Measurements from ENCODE around the gene ZNF785.
"Not testable (repeated sequence)": the region's sequence is repeated elsewhere in the genome, so short reads cannot be mapped to it uniquely, and the experiment has no call there.

The ZNF785 gene

DNA sequence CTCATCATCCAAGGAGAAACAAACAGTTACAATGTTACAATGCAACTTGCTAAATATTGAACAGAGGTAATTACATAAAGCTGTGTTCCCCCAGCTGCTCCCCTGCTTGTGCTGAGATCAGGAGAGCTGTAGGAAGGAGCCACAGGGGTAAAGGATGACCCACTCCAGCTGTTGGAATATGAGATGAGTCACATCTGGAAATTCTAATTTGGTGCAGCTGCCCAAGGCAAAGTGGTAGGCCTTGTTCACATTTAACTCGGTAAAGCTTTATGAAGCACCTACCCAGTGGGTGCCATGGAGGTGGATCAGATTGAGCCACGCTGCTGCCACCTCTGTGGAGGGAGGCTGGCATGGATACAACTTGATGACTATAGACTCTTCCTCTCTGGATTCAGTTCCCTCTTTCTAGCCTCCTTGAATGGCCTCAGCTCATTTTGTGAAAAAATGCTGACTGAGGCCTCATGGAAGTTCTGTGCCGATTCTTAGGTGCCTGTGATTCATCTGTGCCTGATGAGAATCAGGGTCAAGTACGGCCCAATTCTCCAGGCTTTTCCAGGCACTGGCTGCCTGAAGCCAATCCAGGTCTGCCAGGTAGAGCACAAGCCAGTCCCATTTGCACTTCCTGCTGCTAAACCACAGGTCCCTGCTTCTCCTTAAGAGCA is 17.2 kb upstream of the ZNF785 start:
- DNase-seq (ENCODE audit: low read depth, low spot score), result no peak

DNA sequence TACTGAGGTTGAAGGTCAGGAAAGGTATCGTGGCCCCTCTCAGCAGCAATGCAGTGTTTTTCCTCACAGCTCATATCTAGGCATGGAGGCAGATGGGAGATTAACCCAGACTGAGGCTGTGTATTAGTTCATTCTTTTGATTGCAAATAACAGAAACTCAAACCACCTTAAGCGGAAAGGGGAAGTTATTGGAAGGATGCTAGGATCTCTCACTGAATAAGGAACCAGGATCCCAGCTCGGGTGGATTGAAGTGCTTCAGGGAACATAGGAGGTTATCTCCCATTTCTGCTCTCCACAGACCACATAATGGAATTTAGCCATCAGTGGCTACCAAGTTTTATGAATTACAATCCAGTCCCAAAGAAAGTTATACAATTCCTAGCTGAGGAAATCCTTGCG is 16.5 kb upstream of the ZNF785 start:
- no peak for DNase-seq (ENCODE audit: low read depth, low spot score)

DNA sequence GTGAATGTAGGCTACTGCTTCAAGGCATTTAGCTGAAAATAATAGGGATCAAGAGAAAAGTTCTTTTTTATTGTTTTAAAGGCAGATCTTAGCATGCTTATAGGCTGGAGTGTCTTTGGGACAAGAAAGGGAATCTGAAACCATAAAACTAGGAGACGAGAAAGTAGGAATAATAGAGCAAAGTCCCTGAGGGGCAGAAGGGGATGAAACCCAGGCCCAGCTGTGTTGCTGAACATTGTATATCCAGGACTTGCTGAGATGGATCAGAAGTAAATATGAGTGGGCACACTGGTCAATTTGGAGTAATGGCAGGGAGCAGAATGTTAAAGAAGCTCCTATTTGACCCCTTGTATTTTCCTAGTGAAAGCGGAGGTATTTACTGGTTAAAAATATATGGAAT is 15.4 kb upstream of the ZNF785 start:
- no peak for DNase-seq (ENCODE audit: low read depth, low spot score)

DNA sequence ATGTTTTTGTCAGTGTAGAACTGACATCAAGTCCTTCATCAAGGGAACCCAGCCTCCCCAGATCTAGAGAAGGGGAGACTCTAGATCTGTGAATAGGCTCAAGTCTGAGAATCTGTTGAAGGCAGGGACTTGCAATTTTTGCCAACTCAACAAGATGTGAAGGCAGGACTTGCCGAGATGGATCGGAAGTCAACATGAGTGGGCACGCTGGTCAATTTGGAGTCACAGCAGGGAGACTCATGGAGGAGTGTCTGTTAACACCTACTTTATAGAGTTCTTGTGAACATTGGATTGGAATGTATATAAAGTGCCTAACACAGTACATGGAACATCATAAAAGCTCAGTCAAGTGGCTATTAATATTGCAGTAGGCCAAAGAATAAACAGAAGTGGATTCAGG is 14.7 kb upstream of the ZNF785 start:
- no peak for DNase-seq (ENCODE audit: low read depth, low spot score)

DNA sequence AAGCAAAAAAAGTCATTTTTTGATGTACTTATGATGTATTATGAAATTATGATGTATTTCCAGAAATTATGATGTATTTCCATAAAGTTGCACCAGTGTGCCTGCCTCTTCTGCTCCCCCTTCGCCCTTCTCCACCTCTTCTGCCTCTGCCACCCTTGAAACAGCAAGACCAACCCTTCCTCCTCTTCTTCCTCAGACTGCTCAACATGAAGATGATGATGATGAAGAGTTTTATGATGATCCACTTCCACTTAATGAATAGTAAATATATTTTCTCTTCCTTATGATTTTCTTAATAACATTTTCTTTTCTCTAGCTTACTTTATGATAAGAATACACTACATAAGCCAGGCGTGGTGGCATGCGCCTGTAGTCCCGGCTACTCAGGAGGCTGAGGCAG is 7.4 kb upstream of the ZNF785 start:
- DNase-seq (ENCODE audit: low read depth, low spot score), result no peak

DNA sequence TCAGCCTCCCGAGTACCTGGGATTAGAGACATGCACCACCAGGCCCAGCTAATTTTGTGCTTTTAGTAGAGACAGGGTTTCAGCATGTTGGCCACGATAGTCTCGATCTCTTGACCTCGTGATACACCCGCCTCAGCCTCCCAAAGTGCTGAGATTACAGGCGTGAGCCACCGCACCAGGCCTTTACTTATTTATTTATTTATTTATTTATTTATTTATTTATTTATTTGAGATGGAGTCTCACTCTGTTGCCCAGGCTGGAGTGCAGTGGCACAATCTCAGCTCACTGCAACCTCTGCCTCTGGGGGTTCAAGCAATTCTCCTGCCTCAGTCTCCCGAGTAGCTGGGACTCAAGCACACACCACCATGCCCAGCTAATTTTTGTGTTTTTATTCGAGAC is 5.4 kb upstream of the ZNF785 start:
- DNase-seq (ENCODE audit: low read depth, low spot score), result not testable (repeated sequence)

DNA sequence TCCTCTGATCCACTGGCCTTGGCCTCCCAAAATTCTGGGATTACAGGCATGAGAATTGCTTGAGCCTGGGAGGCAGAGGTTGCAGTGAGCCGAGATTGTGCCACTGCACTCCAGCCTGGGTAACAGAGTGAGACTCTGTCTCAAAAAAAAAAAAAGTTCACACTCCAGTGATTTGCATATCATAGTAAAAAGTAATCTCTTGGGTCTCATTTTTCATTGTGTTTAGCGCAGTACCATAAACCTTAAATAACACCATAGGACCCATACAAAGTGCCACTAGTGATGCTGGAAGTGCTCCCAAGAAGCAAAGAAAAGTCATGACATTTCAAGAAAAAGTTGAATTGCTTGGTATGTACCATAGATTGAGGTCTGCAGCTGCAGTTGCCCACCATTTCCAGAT is 4.1 kb upstream of the ZNF785 start:
- DNase-seq (ENCODE audit: low read depth, low spot score), result not testable (repeated sequence)

DNA sequence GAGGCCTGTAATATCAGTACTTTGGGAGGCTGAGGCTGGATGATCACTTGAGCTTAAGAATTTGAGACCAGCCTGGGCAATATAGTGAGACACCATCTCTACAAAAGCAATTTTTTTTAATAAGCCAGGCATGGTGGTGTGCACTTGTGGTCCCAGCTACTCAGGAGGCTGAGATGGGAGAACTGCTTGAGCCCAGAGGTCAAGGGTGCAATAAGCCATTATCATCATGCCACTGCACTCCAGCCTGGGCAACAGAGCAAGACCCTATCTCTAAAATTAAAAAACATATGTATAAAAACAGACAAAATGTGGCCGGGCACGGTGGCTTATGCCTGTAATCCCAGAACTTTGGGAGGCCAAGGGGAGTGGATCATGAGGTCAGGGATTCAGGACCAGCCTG is 3.2 kb upstream of the ZNF785 start:
- no peak for DNase-seq (ENCODE audit: low read depth, low spot score)

DNA sequence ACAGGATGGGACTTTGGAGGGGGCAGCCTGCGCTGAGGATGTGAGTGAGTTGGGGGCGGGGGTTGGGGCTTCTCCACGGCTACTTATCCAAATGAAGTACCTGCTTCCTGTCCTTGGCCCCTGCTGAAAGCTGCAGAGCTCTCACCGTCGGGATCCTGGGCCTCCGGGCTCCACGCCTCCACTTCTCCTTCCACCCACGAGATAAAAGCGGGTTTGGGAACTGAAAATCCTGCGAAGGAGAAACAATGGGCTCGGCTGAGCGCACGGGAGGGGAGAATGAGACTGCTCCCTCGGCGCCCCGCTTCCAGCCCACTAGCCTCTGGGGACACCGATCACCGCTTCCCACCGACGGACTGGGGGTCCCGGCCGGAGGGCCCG is 486 bp downstream of the ZNF785 start:
- no peak for DNase-seq (ENCODE audit: low read depth, low spot score)

DNA sequence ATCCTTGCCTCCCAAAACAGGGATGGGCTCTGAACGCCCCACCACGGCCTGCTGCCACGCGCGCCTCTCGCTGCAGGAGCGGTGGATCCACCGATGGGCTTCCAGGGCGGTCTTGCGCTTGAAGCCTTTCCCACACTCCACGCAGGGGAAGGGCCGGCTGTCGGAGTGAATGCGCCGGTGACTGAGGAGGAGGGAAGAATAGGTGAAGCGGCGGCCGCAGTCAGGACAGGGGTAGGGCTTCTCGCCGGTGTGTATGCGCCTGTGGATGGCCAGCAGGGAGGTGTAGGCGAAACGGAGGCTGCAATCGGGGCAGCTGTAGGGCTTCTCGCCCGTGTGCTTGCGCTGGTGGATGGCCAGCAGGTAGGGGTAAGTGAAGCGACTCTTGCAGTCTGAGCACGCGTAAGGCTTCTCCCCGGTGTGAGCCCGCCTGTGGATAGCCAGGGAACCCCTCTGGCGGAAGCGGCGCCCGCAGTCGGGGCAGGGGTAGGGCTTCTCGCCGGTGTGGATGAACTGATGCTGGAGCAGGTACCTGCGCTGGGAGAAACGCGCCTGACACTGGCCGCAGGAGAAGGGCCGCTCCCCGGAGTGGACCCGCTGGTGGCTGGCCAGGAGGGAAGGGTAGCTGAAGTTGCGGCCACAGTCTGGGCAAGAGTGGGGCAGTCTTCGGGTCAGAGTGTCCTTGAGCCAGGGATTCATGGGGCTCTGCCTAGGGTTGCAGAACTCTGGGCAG is 2.7 kb downstream of the ZNF785 start:
- DNase-seq (ENCODE audit: low read depth, low spot score), result no peak

DNA sequence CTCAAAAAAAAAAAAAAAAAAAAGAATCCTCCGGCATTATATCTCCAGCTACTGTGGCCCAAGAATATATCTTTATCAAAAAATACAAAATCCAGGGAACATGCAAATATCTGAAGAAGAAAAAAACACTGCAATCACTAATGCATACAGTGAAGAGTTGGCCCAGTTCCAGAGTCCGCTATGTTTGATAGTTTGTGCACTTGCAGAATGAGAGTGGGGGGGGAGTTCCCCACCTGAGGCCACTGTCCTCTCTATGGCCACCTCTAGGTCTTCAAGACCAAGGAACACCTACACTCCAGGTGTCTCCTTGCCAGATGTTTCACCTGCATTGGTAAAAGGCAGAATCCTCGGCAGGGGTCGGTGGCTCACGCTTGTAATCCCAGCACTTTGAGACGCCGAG is 4.0 kb downstream of the ZNF785 start:
- no peak for DNase-seq (ENCODE audit: low read depth, low spot score)

DNA sequence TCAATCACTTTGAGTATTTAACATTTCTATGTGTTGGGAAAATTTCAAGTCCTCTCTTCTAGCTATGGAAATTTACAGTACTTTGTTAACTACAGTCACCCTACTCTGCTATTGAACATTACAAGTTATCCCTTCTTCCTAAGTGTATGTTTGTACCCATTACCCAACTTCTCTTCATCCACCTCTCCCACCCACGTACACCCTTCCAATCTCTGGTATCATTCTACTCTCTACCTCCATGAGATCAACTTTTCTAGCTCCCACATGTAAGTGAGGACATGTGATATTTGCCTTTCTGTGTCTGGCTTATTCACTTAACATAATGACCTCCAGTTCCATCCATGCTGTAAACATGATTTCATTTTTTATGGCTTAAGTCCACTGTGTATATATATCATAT is 10.8 kb downstream of the ZNF785 start:
- DNase-seq (ENCODE audit: low read depth, low spot score), result no peak

DNA sequence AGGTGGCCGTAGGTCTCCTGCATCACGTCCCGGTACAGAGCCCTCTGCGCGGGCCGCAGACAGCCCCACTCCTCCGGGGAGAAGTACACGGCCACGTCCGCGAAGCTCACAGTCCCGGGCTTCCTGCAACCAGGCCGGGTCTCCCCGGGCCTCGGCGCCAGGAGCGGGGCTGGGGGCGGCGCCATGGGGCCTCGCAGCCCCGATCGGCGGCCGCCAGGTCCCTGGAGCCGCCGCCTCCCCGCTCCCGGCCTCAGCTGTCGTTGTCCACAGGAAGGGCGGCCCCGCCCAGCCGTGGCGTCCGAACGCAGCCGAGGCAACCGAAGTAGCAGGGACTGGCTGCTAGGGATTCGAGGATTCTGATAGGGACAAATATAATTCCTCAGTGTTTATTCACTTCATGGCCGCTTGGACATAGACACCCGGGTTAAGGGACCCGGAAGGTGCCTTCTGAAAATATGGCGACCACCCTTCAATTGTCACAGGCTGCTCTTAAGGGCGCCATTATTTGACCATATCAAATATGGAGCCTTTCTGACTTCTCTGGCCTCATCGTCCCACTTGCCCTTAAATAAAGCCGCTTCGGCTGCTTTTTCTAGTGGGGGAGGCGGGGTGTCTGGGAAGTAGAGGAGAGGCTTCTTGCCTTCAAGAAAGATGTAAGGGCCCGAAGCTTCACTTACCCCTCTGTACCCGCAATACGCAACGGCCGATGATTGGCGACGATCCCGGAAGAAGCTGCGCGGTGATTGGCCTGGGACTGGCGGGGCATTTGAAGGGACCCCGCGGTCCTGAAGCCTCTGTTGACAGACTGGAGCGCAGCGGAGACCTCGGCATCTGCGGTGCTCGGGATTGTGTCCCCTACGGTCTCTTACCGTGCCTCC is 13.8 kb downstream of the ZNF785 start, which contains the start of gene ZNF688:
Gene ZNF688 (minus strand): TSS at position 270 of the 878 bp plus-strand sequence. CDS start 85 bp downstream, at position 185.
- peak; percentile 92 for DNase-seq (ENCODE audit: low read depth, low spot score)

DNA sequence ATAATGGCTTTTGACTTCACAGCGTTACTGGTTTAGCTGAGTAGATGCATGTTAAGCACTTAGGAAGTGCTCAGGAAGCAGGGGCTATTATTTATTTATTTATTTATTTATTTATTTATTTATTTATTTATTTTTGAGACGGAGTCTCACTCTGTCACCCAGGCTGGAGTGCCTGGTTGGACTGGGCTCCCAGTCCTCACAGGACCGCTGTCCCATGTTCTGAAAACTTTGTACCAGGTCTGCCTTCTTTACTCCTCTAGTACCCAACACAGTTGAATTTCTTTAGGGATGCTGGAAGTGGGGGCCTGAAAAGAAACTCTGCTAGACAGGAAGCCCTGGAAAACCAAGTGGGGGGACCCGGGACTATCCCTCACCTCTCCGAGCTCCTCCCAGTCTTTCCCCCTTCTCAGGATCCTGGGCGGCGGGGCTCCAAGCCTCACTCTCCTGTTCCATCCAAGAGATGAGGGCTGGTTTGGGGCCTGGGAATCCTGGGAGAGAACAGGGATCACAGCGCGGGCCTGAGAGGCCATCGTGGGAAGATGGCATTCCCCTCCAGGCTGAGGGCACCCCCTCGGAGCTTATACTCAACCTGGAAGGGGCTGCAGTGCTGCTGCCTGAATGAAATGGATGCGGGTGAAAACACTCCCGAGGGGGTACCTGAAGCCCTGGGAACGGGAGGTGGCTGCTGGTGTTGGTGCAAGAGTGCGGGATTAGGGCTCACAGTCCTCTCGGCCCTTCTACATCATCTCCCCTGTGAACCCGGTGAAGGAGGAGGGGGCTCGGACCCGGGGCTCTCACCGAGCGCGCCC is 14.7 kb downstream of the ZNF785 start:
- DNase-seq (ENCODE audit: low read depth, low spot score), result no peak

DNA sequence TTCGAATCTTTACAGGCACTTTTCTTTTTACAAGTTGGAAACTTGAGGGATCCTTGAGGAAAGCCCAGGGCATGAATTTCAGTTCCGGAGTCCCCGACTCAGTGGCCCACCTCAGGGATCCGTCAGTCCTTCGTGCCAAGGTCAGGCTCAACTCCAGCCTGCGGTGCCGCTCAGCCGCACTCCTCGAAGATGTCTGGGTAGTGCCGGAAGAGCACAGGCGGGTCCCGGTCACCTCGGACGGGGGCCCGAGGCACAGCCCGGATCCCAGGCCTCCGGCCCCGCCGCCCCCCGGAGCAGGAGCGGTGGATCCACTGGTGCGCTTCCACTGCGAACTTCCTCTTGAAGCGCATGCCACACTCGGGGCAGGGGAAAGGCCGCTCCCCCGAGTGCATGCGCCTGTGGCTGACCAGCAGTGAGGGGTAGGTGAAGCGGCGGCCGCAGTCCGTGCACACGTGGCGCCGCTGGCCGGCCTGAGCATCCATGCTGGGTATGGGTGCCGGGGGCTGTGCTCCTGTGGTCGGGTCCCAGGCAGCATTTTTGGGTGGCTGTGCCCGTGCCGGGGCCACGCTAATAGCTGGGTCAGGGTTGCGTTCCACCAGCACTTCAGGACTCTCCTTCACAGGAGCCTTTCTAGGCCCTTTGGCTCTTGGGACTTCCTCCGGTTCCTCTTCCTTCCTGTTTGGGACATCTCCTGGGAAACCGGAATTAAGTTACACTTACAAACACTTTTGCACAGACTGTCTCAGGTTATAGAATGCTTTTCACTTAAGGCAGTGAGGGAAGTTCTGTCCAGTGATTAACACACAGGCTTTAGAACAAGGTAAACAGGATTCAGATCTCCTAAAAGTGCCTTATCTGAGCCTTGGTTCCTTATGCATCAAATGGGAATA is 15.5 kb downstream of the ZNF785 start:
- no peak for DNase-seq (ENCODE audit: low read depth, low spot score)

DNA sequence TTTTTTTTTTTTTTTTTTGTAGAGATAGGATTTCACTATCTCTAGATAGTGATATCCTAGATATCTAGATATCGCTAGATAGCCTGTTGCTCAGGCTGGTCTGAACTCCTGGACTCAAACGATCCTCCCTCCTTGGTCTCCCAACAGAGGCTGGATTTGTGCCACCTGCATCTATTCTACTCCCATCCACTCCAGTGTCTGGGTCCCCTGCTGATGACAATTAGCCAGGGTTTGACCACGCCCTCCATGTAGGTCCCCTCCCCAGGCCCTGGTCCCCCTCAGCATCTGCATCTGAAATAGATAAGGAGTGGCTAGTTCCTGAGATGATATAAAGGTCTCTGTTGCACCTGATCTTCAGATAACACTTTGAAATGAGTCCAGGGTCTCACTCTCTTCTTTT is 16.2 kb downstream of the ZNF785 start:
- no peak for DNase-seq (ENCODE audit: low read depth, low spot score)

DNA sequence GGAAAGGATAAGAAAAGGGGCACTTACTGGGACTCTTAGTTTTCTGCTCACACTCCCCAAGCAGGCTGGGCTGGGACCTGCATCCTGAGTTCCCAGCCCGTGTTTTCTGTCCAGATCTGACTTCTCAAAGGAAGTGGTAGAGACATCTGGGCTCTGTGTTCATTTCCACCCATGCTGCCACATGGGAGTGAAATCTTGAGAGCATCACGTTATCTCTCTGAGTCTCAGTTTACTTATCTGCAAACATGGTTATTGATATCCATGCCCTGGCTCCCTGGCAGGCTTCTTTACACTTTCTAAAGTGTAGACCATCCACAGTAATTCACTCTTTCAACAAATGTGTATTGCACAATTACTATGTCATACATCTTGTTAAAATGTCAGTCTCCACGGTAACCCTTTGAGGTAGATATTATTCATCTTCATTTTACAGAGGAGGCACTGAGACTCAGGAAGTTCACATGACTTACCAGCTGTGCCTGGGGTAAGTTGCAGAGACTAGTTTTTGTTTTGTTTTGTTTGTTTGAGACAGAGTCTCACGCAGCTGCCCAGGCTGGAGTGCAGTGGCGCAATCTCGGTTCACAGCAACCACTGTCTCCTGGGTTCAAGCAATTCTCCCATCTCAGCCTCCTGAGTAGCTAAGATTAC is 17.4 kb downstream of the ZNF785 start:
- DNase-seq (ENCODE audit: low read depth, low spot score), result peak; percentile 41

DNA sequence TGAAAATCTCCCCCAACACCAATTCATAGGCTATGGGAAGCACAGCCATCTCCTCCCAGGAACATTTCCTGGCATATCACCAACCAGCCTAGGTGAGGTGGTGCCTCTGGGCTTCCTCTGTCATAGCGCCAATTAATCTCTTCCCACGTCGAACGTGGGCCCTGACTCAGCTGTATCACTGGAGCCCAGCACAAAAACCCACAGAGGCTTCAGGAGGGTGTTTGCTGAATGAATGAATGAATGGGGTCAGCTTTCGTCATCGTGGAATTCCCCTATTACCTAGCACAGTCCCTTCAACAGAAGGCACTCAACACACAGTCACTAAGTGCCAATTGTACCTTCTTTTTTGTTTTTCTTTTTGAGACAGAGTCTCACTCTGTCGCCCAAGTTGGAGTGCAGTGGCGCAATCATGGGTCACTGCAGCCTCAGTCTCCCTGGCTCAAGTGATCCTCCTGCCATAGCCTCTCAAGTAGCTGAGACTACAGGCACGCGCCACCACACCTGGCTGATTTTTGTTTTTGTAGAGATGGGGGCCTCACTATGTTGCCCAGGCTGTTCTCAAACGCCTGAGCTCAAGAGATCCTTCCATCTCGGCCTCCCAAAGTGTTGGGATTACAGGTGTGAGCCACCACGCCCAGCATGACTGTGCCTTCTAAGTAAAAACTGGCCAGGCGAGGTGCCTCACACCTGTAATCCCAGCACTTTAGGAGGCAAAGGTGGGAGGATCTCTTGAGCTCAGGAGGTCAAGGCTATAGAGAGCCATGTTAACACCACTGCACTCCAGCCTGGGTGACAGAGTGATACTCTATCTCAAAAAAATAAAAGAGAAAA is 18.1 kb downstream of the ZNF785 start:
- DNase-seq (ENCODE audit: low read depth, low spot score), result no peak

DNA sequence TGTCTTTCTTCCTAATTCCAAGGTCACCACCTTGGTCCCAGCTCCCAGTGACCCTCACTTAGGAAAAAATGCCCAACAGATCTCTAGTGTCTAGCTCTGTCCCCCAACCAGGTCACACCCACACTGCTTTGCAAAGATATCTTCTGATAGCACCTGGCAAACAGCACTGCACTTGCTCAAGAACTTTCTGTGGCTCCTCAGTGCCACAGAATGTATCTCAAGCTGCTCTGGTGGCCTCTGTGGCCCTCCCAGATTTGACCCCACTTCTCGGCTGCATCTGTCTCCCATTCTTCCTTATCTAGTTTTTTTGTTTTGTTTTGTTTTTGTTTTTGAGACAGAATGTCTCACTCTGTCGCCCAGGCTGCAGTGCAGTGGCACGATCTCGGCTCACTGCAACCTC is 19.0 kb downstream of the ZNF785 start:
- DNase-seq (ENCODE audit: low read depth, low spot score), result no peak
